ENCODE measurements around the gene DLG2. TPM values are rescaled to one million over a fixed set of nuclear protein-coding genes. Genes with fewer than 3 reads are reported as not detected.

The DLG2 gene
- total RNA-seq, 3 donors from 2014 or later (not counting 1 experiment from before 2014, with no cell fraction given): 1.7 to 2.9 (median 2.2) TPM

DNA sequence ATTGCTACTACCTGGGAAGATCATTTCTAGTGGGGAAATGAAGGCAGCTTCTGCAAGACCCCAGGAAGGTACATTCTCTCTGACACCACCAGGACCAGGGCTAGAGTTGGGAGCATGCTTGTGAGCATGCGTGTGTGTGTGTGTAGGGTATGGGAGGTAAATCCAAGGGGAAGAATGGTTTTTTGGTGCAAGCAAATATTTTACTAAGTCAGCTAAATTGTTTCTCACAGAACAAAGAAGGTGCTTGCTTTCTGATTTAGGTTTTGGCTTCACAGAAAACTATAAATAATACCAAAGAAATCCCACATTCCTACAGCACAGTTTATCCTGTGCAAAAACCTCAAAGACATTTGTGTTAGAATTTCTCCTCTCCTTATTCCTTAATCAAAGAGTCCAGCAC, 1996.9 kb downstream of the DLG2 start:
- intact Hi-C loops (cut with micrococcal nuclease): no loop called here
- Histone ChIP-seq H3K9me3 (ENCODE audit: control insufficient read depth, insufficient read depth, low read length) (no peaks in the 10 kb centered on the region), H3K27ac (ENCODE audit: low read length) (no peak overlapping the region), H3K36me3 (ENCODE audit: control insufficient read depth, insufficient read depth, low read length) (no peaks in the 10 kb centered on the region), H3K4me1 (ENCODE audit: control insufficient read depth, insufficient read depth, low read length) (no peaks in the 10 kb centered on the region), H3K4me3 (ENCODE audit: low read length) (no peak overlapping the region), H3K27me3 (ENCODE audit: control insufficient read depth, insufficient read depth, low read length) (peaks cover 2% of the 10 kb centered on the region)
- H3K27ac Mint-ChIP-seq: no peak overlapping the region
- DNase-seq (no peak), ATAC-seq (no peak)
- H3K4me1 Mint-ChIP-seq: no peaks in the 10 kb centered on the region
- peaks cover 0 to 4% of the 10 kb centered on the region in 2 donors for H3K9me3 Mint-ChIP-seq
- TF ChIP-seq CTCF (IDR thresholded peaks at IDR 0.05): no peak
- H3K27me3 Mint-ChIP-seq (ENCODE audit: low read depth in 2 of 2): no peaks in the 10 kb centered on the region
- WGBS (ENCODE audit: insufficient coverage): no CpG with 5 or more reads among the region's 1 CpG
- no peak overlapping the region for H3K4me3 Mint-ChIP-seq
- H3K36me3 Mint-ChIP-seq: no peaks in the 10 kb centered on the region

DNA sequence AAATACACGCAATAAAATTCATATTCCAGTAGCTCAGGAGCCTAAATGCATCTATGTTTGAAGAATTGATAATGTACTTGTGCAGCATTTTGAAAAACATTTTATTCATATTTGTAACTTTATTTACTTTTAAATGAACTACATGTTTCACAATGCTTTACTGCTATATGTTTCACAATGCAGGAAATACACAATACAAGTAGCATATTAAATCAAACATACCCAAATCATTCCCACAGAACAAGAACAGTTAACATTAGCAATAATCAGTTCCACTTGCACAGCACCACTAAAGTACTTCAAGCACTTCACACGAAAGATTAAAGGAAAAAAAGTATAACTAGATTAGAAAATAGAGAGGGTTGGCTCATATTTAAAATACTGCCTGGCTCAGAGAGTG, 1997.4 kb downstream of the DLG2 start:
- no peaks in the 10 kb centered on the region for H3K27me3 Mint-ChIP-seq (ENCODE audit: low read depth in 2 of 2)
- no peaks in the 10 kb centered on the region for H3K9me3 ChIP-seq (ENCODE audit: control insufficient read depth, insufficient read depth, low read length)
- H3K4me1 ChIP-seq (ENCODE audit: control insufficient read depth, insufficient read depth, low read length): no peaks in the 10 kb centered on the region
- no peaks in the 10 kb centered on the region for H3K36me3 ChIP-seq (ENCODE audit: control insufficient read depth, insufficient read depth, low read length)
- no peak for DNase-seq
- H3K4me1 Mint-ChIP-seq: no peaks in the 10 kb centered on the region
- no peak overlapping the region for H3K4me3 ChIP-seq (ENCODE audit: low read length)
- no peak overlapping the region for H3K4me3 Mint-ChIP-seq
- no peak for TF ChIP-seq CTCF (IDR thresholded peaks at IDR 0.05)
- H3K27ac ChIP-seq (ENCODE audit: low read length): no peak overlapping the region
- WGBS (ENCODE audit: insufficient coverage): no CpG with 5 or more reads among the region's 2 CpGs
- no peaks in the 10 kb centered on the region for H3K36me3 Mint-ChIP-seq
- H3K9me3 Mint-ChIP-seq: peaks cover 0 to 4% of the 10 kb centered on the region in 2 donors
- no peak for ATAC-seq
- H3K27me3 ChIP-seq (ENCODE audit: control insufficient read depth, insufficient read depth, low read length): peaks cover 2% of the 10 kb centered on the region
- intact Hi-C loops (cut with micrococcal nuclease): no loop called here
- no peak overlapping the region for H3K27ac Mint-ChIP-seq

- intact Hi-C loops (cut with micrococcal nuclease): no loop called here
- 48% methylated on average over 4 of the region's 5 CpGs for WGBS (ENCODE audit: insufficient coverage)
Observed at GRCh38 chr11:83628622-83629355, 1998.4 kb downstream of the DLG2 start.

More at GRCh38 chr11:83628622-83629355, 1998.4 kb downstream of the DLG2 start:
- Histone ChIP-seq H3K9me3 (ENCODE audit: control insufficient read depth, insufficient read depth, low read length) (no peaks in the 10 kb centered on the region), H3K4me3 (ENCODE audit: low read length) (no peak overlapping the region), H3K27me3 (ENCODE audit: control insufficient read depth, insufficient read depth, low read length) (peaks cover 2% of the 10 kb centered on the region), H3K4me1 (ENCODE audit: control insufficient read depth, insufficient read depth, low read length) (no peaks in the 10 kb centered on the region), H3K36me3 (ENCODE audit: control insufficient read depth, insufficient read depth, low read length) (no peaks in the 10 kb centered on the region), H3K27ac (ENCODE audit: low read length) (no peak overlapping the region)
- H3K36me3 Mint-ChIP-seq: no peaks in the 10 kb centered on the region
- no peaks in the 10 kb centered on the region for H3K4me1 Mint-ChIP-seq
- H3K27ac Mint-ChIP-seq: no peak overlapping the region
- no peak overlapping the region for H3K4me3 Mint-ChIP-seq
- no peak for TF ChIP-seq CTCF (IDR thresholded peaks at IDR 0.05)
- DNase-seq (no peak), ATAC-seq (no peak)
- peaks cover 0 to 4% of the 10 kb centered on the region in 2 donors for H3K9me3 Mint-ChIP-seq
- no peaks in the 10 kb centered on the region for H3K27me3 Mint-ChIP-seq (ENCODE audit: low read depth in 2 of 2)
